Large intestine (tissue), 3 donors: ENCODE data around the gene NTHL1. TPM values are rescaled to one million over a fixed set of nuclear protein-coding genes. Genes with fewer than 3 reads are reported as not detected.

Experiments
- DNase-seq, 2 donors: peaks; one replicate each; pipeline versions ENCODE4 v3.0.0 to v3.0.0-alpha.2; 2013
- H3K27ac ChIP-seq: one replicate; pipeline ENCODE4 v1.5.1; 2013; ENCODE audit warnings: low read length
- H3K27me3 ChIP-seq: 2 replicates; pipeline ENCODE4 v1.6.1; 2013; ENCODE audit warnings: low read length; ENCODE audit not compliant: control insufficient read depth, insufficient read depth
- H3K36me3 ChIP-seq: 2 replicates; pipeline ENCODE4 v1.6.1; 2013; ENCODE audit warnings: low read length; ENCODE audit not compliant: control insufficient read depth, insufficient read depth
- H3K4me1 ChIP-seq: one replicate; pipeline ENCODE4 v1.6.1; 2013; ENCODE audit warnings: low read length; ENCODE audit not compliant: control insufficient read depth, insufficient read depth
- H3K4me3 ChIP-seq: one replicate; pipeline ENCODE4 v1.5.1; 2013; ENCODE audit warnings: low read length
- H3K9me3 ChIP-seq: one replicate; pipeline ENCODE4 v1.6.1; 2013; ENCODE audit warnings: mild to moderate bottlenecking, low read depth, low read length, moderate library complexity; ENCODE audit not compliant: control insufficient read depth
- WGBS: methylation state at CpG from one replicate; pipeline ENCODE4 v1.1.5; 2013; ENCODE audit warnings: low lambda C conversion rate; ENCODE audit not compliant: insufficient coverage; 5-methylcytosine and 5-hydroxymethylcytosine counted together
- polyA plus RNA-seq: library from polyadenylated mRNA; unstranded; fragments of 120-200 nt; gene quantifications from one replicate; pipeline ENCODE4 v1.2.1, GENCODE V29; 2013

The NTHL1 gene
- polyA plus RNA-seq, 1 donor = 15.6 TPM

DNA sequence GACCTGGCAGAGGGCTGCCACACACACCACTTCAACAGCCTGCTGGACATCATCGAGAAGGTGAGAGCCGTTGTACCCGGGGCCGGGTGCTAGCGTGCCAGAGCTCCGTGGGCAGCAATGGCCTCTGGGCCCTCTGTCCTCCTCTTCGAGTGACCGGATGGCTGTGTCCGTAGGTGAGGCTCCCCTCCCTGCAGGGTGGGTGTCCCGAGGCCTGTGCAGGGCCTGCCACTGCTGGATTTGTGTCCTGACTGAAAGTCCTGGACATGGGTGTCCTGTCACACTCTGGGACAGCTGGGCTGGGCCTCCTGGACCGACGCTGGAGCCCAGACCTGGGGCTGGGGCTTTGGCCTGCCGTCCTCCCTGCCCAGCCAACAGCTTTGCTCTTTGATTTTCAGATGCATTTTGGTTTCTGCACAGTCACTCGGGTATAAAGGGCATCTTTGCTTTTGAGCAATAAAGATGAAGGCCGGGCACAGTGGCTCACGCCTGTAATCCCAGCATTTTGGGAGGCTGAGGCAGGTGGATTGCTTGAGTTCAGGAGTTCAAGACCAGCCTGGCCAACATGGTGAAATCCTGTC is 16.8 kb upstream of the NTHL1 start:
- Histone ChIP-seq H3K36me3 (peaks cover 78% of the 10 kb centered on the region), H3K4me3 (no peak overlapping the region), H3K27me3 (no peaks in the 10 kb centered on the region), H3K4me1 (no peaks in the 10 kb centered on the region), H3K9me3 (no peaks in the 10 kb centered on the region), H3K27ac (no peak overlapping the region)
- WGBS = no CpG with 5 or more reads among the region's 16 CpGs
- DNase-seq = no peak

GRCh38 chr16:2063861-2064260 is 16.2 kb upstream of the NTHL1 start:
- H3K36me3 ChIP-seq = peaks cover 75% of the 10 kb centered on the region
- no peak for DNase-seq
- no CpG with 5 or more reads among the region's 25 CpGs for WGBS

DNA sequence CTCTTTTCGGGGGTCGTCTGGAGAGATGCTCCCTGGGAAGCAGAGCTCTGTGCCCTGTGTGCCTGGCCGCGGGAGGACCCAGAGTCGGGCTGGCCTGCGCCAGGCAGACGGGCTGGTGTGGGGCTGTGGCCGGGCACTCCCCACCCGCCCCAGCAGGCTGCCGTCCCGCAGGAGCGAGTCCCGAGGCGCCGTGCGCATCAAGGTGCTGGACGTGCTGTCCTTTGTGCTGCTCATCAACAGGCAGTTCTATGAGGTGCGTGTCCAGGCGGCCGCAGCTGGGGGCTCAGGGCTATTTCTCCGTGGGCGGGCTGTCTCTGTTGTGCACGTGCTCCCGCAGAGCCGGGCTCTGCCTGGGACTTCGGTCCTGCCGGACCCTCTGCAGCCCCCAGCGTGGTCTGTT is 15.2 kb upstream of the NTHL1 start:
- no CpG with 5 or more reads among the region's 28 CpGs for WGBS
- H3K4me1 ChIP-seq = no peaks in the 10 kb centered on the region
- H3K27me3 ChIP-seq = no peaks in the 10 kb centered on the region
- no peak overlapping the region for H3K27ac ChIP-seq
- no peak overlapping the region for H3K4me3 ChIP-seq
- H3K9me3 ChIP-seq = no peaks in the 10 kb centered on the region
- H3K36me3 ChIP-seq = peaks cover 77% of the 10 kb centered on the region
- DNase-seq = no peak

More at GRCh38 chr16:2063861-2064260, 16.2 kb upstream of the NTHL1 start:
- H3K4me1 ChIP-seq = no peaks in the 10 kb centered on the region
- H3K9me3 ChIP-seq = no peaks in the 10 kb centered on the region
- no peak overlapping the region for H3K27ac ChIP-seq
- H3K4me3 ChIP-seq = no peak overlapping the region
- H3K27me3 ChIP-seq = no peaks in the 10 kb centered on the region

- no CpG with 5 or more reads among the region's 13 CpGs for WGBS
- H3K36me3 ChIP-seq = peaks cover 78% of the 10 kb centered on the region
- no peak overlapping the region for H3K27ac ChIP-seq
- H3K4me3 ChIP-seq = no peak overlapping the region
- no peaks in the 10 kb centered on the region for H3K4me1 ChIP-seq
- H3K9me3 ChIP-seq = no peaks in the 10 kb centered on the region
- no peak for DNase-seq
- H3K27me3 ChIP-seq = no peaks in the 10 kb centered on the region
Measured at GRCh38 chr16:2061526-2061925, 13.9 kb upstream of the NTHL1 start.

DNA sequence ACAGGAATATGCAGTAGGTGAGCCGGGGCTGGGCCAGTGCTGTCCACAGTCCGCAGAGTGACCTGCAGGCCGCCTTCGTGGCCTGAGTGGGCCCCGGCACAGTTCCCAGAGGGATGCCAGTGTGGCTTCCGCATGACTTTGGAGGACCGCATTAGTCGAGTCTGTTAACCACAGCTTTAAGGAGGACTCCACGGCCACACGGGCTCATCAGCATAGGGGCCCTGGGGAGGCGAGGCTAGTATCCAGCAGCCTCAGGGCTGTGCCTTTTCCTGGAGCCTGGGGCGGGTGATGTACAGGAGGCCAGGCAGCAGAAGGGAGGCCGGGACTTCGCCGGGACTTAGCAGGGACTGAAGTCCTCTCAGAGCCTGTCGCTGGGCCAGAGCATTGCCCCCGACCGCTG is 13.4 kb upstream of the NTHL1 start:
- WGBS = no CpG with 5 or more reads among the region's 18 CpGs
- Histone ChIP-seq H3K27ac (no peak overlapping the region), H3K9me3 (no peaks in the 10 kb centered on the region), H3K4me3 (no peak overlapping the region), H3K4me1 (no peaks in the 10 kb centered on the region), H3K27me3 (no peaks in the 10 kb centered on the region), H3K36me3 (peaks cover 78% of the 10 kb centered on the region)
- DNase-seq = no peak

- DNase-seq = no peak
- H3K27ac ChIP-seq = no peak overlapping the region
- no CpG with 5 or more reads among the region's 17 CpGs for WGBS
- H3K36me3 ChIP-seq = peaks cover 72% of the 10 kb centered on the region
- no peaks in the 10 kb centered on the region for H3K9me3 ChIP-seq
- H3K4me3 ChIP-seq = no peak overlapping the region
- H3K27me3 ChIP-seq = no peaks in the 10 kb centered on the region
- H3K4me1 ChIP-seq = no peaks in the 10 kb centered on the region
Measured at GRCh38 chr16:2060346-2060745, 12.7 kb upstream of the NTHL1 start.

DNA sequence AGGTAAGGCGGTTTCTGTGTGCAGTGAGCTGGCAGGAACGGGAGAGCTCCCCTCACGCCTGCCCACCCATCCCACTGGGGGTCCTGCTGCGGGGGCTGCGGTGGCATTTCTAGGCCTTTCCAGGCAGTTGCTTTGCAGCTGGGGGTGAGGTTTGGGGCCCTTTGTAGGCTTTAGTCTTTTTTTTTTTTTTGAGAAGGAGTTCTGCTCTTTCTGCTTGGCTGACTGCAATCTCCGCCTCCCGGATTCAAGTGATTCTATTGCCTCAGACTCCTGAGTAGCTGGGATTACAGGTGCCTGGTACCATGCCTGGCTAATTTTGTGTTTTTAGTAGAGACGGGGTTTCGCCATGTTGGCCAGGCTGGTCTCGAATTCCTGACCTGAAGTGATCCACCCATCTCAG is 11.2 kb upstream of the NTHL1 start:
- Histone ChIP-seq H3K36me3 (peaks cover 78% of the 10 kb centered on the region), H3K4me1 (no peaks in the 10 kb centered on the region), H3K9me3 (no peaks in the 10 kb centered on the region), H3K27me3 (no peaks in the 10 kb centered on the region), H3K27ac (no peak overlapping the region), H3K4me3 (no peak overlapping the region)
- no peak for DNase-seq
- WGBS = no CpG with 5 or more reads among the region's 10 CpGs

DNA sequence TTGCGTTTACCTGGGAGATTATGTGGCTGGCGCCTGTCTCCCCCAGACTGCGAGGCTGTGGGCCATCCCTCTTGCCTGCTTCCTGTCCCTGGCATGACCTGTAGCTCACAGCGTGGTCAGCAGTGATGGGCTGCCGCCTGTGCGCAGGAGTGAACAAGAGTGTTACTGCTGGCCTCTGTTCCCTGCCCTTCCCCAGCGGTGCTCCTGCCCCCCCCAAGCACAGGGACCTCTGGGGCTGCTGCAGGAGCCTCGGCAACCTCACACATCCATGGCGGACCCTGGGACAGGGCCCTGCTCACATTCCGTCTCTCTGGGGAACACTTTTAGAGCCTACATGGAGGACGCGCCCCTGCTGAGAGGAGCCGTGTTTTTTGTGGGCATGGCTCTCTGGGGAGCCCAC is 10.8 kb upstream of the NTHL1 start:
- no peak overlapping the region for H3K4me3 ChIP-seq
- WGBS = no CpG with 5 or more reads among the region's 13 CpGs
- H3K36me3 ChIP-seq = peaks cover 78% of the 10 kb centered on the region
- H3K27me3 ChIP-seq = no peaks in the 10 kb centered on the region
- DNase-seq = no peak
- H3K9me3 ChIP-seq = no peaks in the 10 kb centered on the region
- H3K27ac ChIP-seq = no peak overlapping the region
- H3K4me1 ChIP-seq = no peaks in the 10 kb centered on the region

DNA sequence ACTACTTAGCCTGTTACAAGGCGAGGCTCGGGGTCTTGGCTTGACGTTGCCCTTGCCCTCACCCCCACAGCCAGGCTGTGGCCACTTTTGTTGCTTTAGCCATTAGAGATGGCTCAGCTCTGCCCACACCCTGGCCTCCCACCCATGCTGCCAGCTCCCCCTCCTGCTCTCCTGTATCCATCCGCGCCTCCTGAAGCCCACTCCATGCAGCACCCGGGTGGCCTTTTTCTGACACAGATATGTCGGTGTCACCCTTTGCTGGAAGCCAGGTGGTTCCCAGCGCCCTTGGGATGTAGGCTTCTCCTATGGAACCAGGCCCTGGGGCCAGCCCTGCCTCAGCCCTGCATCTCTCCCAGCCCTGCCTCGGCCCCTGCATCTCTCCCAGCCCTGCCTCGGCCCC is 9.8 kb upstream of the NTHL1 start:
- WGBS = no CpG with 5 or more reads among the region's 10 CpGs
- DNase-seq = no peak
- H3K4me1 ChIP-seq = no peaks in the 10 kb centered on the region
- no peak overlapping the region for H3K4me3 ChIP-seq
- H3K27ac ChIP-seq = no peak overlapping the region
- peaks cover 80% of the 10 kb centered on the region for H3K36me3 ChIP-seq
- no peaks in the 10 kb centered on the region for H3K27me3 ChIP-seq
- no peaks in the 10 kb centered on the region for H3K9me3 ChIP-seq

DNA sequence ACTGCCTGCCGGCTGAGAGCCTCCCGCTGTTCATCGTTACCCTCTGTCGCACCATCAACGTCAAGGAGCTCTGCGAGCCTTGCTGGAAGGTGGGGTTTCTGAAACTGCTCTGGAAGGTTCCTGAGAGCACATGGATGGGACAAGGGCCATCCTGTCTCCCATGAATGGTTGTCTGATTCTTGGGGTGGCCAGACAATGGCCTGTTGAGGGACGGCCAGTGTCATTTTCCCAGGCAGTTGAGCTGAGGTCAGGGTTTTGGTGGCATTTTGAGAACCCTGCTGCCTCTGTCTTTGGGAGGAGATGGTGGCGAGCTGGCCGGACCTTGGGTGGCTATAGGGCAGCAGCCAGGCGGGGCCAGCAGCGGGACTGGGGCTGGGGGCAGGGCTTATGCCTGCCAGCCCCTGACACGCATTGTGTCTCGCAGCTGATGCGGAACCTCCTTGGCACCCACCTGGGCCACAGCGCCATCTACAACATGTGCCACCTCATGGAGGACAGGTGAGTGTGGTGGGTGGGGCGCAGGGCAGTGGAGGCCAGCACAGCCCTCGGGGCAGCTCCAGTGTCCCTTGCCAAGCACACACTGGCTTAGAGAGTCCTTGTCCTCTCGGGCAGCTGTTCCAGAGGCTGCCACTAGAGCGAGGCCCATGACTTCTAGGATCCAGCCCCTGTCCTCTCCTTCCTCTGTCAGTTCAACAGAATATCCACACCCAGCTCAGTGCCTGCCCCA is 9.2 kb upstream of the NTHL1 start:
- Histone ChIP-seq H3K4me3 (no peak overlapping the region), H3K4me1 (no peaks in the 10 kb centered on the region), H3K27ac (no peak overlapping the region), H3K9me3 (no peaks in the 10 kb centered on the region), H3K36me3 (peaks cover 80% of the 10 kb centered on the region), H3K27me3 (no peaks in the 10 kb centered on the region)
- no peak for DNase-seq
- no CpG with 5 or more reads among the region's 19 CpGs for WGBS

GRCh38 chr16:2056077-2056476 is 8.4 kb upstream of the NTHL1 start:
- Histone ChIP-seq H3K9me3 (no peaks in the 10 kb centered on the region), H3K36me3 (peaks cover 79% of the 10 kb centered on the region)

More at GRCh38 chr16:2056077-2056476, 8.4 kb upstream of the NTHL1 start:
- H3K4me3 ChIP-seq = no peak overlapping the region
- no peaks in the 10 kb centered on the region for H3K4me1 ChIP-seq
- no peak for DNase-seq
- no CpG with 5 or more reads among the region's 15 CpGs for WGBS
- H3K27me3 ChIP-seq = no peaks in the 10 kb centered on the region
- no peak overlapping the region for H3K27ac ChIP-seq
